B cell (primary cell): ENCODE data around the gene HTR3E. TPM values are rescaled to one million over a fixed set of nuclear protein-coding genes. Genes with fewer than 3 reads are reported as not detected.
A peak's percentile ranks its signal among the peaks of the same experiment; 100 is the strongest.

ENCODE experiments used
- ATAC-seq: fragments of 200-7000 bp; cut with Tn5 transposase; one replicate; pipeline ENCODE4 v1.10.0; 2021; ENCODE audit warnings: low read depth, mild to moderate bottlenecking, moderate number of reproducible peaks, moderate library complexity
- CTCF ChIA-PET: fragments of 350-600 bp; sonication (Branson Sonifier 250); formaldehyde crosslinking; loops from one replicate; lab custom pipeline; 2021; ENCODE audit warnings: antibody characterized with exemption, inconsistent platforms; lab: Charles Lee
- POLR2A ChIA-PET: fragments of 350-600 bp; sonication (Branson Sonifier 250); formaldehyde crosslinking; loops from one replicate; lab custom pipeline; 2021; ENCODE audit warnings: antibody characterized with exemption; lab: Charles Lee
- DNase-seq: peaks from one replicate; pipeline ENCODE4 v3.0.0; 2013
- H2AFZ ChIP-seq: 2 replicates; pipeline ENCODE4 v1.6.1; 2012; ENCODE audit warnings: mild to moderate bottlenecking, low read depth, low read length; ENCODE audit not compliant: insufficient read depth, poor library complexity, severe bottlenecking
- H3K27ac ChIP-seq, 2 donors: 1 replicate in 1 of 2; 2 replicates in 1 of 2; pipeline ENCODE4 v1.5.1; 2012 to 2013; ENCODE audit warnings: low read length in 2 of 2, mild to moderate bottlenecking in 2 of 2, moderate library complexity in 1 of 2
- H3K27me3 ChIP-seq, 4 experiments: fragments of 200-600 bp in 1 of 4; sonication (generic) in 1 of 4; replicated peaks in 1 of 4; 1 replicate in 2 of 4; 2 replicates in 2 of 4; pipeline versions ENCODE4 v1.6.1 to v1.7.0; 2013 to 2016; ENCODE audit warnings: low read length in 3 of 4, mild to moderate bottlenecking in 2 of 4, mixed read lengths in 1 of 4, moderate library complexity in 1 of 4; ENCODE audit not compliant: insufficient read depth in 4 of 4, control insufficient read depth in 3 of 4; ENCODE audit errors: control extremely low read depth in 1 of 4
- H3K36me3 ChIP-seq, 2 experiments: replicated peaks in 1 of 2; 1 replicate in 1 of 2; 2 replicates in 1 of 2; pipeline versions ENCODE4 v1.6.1 to v1.7.1; 2013; ENCODE audit warnings: low read length in 1 of 2; ENCODE audit not compliant: insufficient read depth in 2 of 2, control insufficient read depth in 1 of 2; ENCODE audit errors: control extremely low read depth in 1 of 2, extremely low read depth in 1 of 2
- H3K4me1 ChIP-seq, 2 donors: fragments of 200-600 bp in 1 of 2; sonication (generic) in 1 of 2; 1 replicate in 1 of 2; 2 replicates in 1 of 2; pipeline versions ENCODE4 v1.5.1 to v1.6.1; 2013 to 2017; ENCODE audit warnings: low read length in 2 of 2; ENCODE audit not compliant: control insufficient read depth in 2 of 2, insufficient read depth in 2 of 2
- H3K4me2 ChIP-seq: replicated peaks from 2 replicates; pipeline ENCODE3; 2012; ENCODE audit warnings: mild to moderate bottlenecking, low read depth, low read length; ENCODE audit not compliant: poor library complexity, severe bottlenecking
- H3K4me3 ChIP-seq, 5 experiments: fragments of 200-600 bp in 1 of 5; sonication (generic) in 1 of 5; 1 replicate in 3 of 5; 2 replicates in 2 of 5; pipeline versions ENCODE4 v1.5.1 to v1.7.0; 2011 to 2016; ENCODE audit warnings: low read length in 4 of 5, mild to moderate bottlenecking in 4 of 5, low read depth in 2 of 5, control low read depth in 1 of 5, moderate library complexity in 1 of 5; ENCODE audit not compliant: insufficient read depth in 1 of 5; ENCODE audit errors: control extremely low read depth in 1 of 5, extremely low read depth in 1 of 5
- H3K79me2 ChIP-seq: fragments of 200-600 bp; sonication (generic); one replicate; pipeline ENCODE4 v1.6.0; 2016; ENCODE audit warnings: low read length; ENCODE audit not compliant: control insufficient read depth, insufficient read depth
- H3K9ac ChIP-seq: fragments of 200-600 bp; sonication (generic); 2 replicates; pipeline ENCODE4 v1.6.1; 2017; ENCODE audit warnings: mild to moderate bottlenecking, low read length, moderate library complexity
- H3K9me3 ChIP-seq, 3 donors: one replicate each; pipeline versions ENCODE4 v1.6.1 to v1.7.1; 2013; ENCODE audit warnings: low read length in 2 of 3; ENCODE audit not compliant: control insufficient read depth in 2 of 3, insufficient read depth in 1 of 3; ENCODE audit errors: control extremely low read depth in 1 of 3
- H4K20me1 ChIP-seq: 2 replicates; pipeline ENCODE4 v1.6.0; 2012; ENCODE audit warnings: mild to moderate bottlenecking, low read length; ENCODE audit not compliant: insufficient read depth, control insufficient read depth, poor library complexity, severe bottlenecking
- H3K27ac Mint-ChIP-seq: one replicate; pipeline ENCODE4 v1.8.0; 2021; ENCODE audit warnings: mixed read lengths
- H3K27me3 Mint-ChIP-seq: one replicate; pipeline ENCODE4 v1.8.0; 2021; ENCODE audit warnings: mixed read lengths
- H3K4me1 Mint-ChIP-seq: one replicate; pipeline ENCODE4 v1.8.0; 2021; ENCODE audit warnings: mixed read lengths
- H3K4me3 Mint-ChIP-seq: one replicate; pipeline ENCODE4 v1.8.0; 2021; ENCODE audit warnings: mixed read lengths
- H3K9me3 Mint-ChIP-seq: one replicate; pipeline ENCODE4 v1.8.0; 2022; ENCODE audit warnings: mixed read lengths; ENCODE audit not compliant: insufficient read depth
- EZH2 ChIP-seq: IDR thresholded peaks from 2 replicates; pipeline ENCODE4 v1.6.1; 2012; ENCODE audit warnings: borderline replicate concordance, low read depth, mild to moderate bottlenecking, moderate library complexity, low read length; ENCODE audit not compliant: insufficient read depth, poor library complexity, severe bottlenecking
- WGBS: methylation state at CpG from one replicate; pipeline ENCODE4 v1.1.5; 2013; ENCODE audit warnings: missing lambda C conversion rate; ENCODE audit not compliant: insufficient coverage; 5-methylcytosine and 5-hydroxymethylcytosine counted together
- intact Hi-C: fragments of 100-400 bp; cut with micrococcal nuclease; formaldehyde crosslinking; loops from one replicate; pipeline ENCODE4 v1.10.0; 2022
- polyA plus RNA-seq: library from polyadenylated mRNA; depleted of rRNA; stranded (reverse); fragments of >200 nt; gene quantifications from 2 replicates; pipeline ENCODE4 v1.2.3, GENCODE V29; 2012
- total RNA-seq, 2 donors: library from RNA; stranded (reverse); fragments of 120-200 nt in 1 of 2; gene quantifications; 1 replicate in 1 of 2; 2 replicates in 1 of 2; pipeline versions ENCODE4 v1.2.3 to v1.2.4, GENCODE V29; 2013 to 2022
- TF ChIP-seq, protein P1 (sequence below): fragments of 200-600 bp; IDR thresholded peaks from one replicate; pipeline ENCODE4 v1.8.0; 2022; ENCODE audit warnings: antibody characterized with exemption, mild to moderate bottlenecking

Gene HTR3E
- total and polyA plus RNA-seq, 2 donors (not counting 1 experiment from before 2014, with no cell fraction given) = not detected

- Mint-ChIP-seq H3K9me3 (no peaks in the 10 kb centered on the region), H3K4me3 (peak overlapping the region; percentile 94)
- peak overlapping the region; percentile 92 to 99 (median 95) for H3K4me3 ChIP-seq
Measured at GRCh38 chr3:184133840-184134745, 37.2 kb downstream of the HTR3E start.

More at GRCh38 chr3:184133840-184134745, 37.2 kb downstream of the HTR3E start:
- no peaks in the 10 kb centered on the region for H3K27me3 ChIP-seq
- H2AFZ ChIP-seq = peak overlapping the region; percentile 99
- peak overlapping the region; percentile 76 for H3K9ac ChIP-seq
- DNase-seq (peak; percentile 53), ATAC-seq (no peak)
- H3K27ac Mint-ChIP-seq = peak overlapping the region; percentile 95
- H3K36me3 ChIP-seq = no peaks in the 10 kb centered on the region
- intact Hi-C loops = loop anchor here (2.0 kb wide), 2 partner anchors 165 to 249 kb away; partner anchors contain the start of genes PARL and PSMD2
- H3K9me3 ChIP-seq = no peaks in the 10 kb centered on the region
- H3K27me3 Mint-ChIP-seq = no peaks in the 10 kb centered on the region
- peak overlapping the region; percentile 95 for H3K4me2 ChIP-seq
- TF ChIP-seq EZH2 = no peak
- TF ChIP-seq, protein P1, sequence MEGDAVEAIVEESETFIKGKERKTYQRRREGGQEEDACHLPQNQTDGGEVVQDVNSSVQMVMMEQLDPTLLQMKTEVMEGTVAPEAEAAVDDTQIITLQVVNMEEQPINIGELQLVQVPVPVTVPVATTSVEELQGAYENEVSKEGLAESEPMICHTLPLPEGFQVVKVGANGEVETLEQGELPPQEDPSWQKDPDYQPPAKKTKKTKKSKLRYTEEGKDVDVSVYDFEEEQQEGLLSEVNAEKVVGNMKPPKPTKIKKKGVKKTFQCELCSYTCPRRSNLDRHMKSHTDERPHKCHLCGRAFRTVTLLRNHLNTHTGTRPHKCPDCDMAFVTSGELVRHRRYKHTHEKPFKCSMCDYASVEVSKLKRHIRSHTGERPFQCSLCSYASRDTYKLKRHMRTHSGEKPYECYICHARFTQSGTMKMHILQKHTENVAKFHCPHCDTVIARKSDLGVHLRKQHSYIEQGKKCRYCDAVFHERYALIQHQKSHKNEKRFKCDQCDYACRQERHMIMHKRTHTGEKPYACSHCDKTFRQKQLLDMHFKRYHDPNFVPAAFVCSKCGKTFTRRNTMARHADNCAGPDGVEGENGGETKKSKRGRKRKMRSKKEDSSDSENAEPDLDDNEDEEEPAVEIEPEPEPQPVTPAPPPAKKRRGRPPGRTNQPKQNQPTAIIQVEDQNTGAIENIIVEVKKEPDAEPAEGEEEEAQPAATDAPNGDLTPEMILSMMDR = no peak
- ChIA-PET CTCF (interaction anchor here (1.1 to 2.0 kb wide), 9 partner anchors 10 to 427 kb away, joined by 3 to 6 read pairs (median 3); partner anchors contain the start of genes EEF1AKMT4, EPHB3 and PARL), POLR2A (interaction anchor here (0.6 to 1.8 kb wide), 6 partner anchors 20 to 678 kb away, joined by 3 to 5 read pairs (median 4); partner anchors contain the start of genes AP2M1 and DVL3)
- H3K4me1 ChIP-seq = peaks cover 15 to 19% of the 10 kb centered on the region in 2 donors
- H3K79me2 ChIP-seq = peaks cover 29% of the 10 kb centered on the region
- peak overlapping the region; percentile 78 to 86 for H3K27ac ChIP-seq
- peaks cover 37% of the 10 kb centered on the region for H3K4me1 Mint-ChIP-seq
- H4K20me1 ChIP-seq = no peaks in the 10 kb centered on the region
- 0% methylated on average over 31 of the region's 37 CpGs for whole genome bisulfite sequencing
